Right atrium auricular region (tissue), 2 donors: ENCODE results near the gene CUEDC1. TPM values are rescaled to one million over a fixed set of nuclear protein-coding genes. Genes with fewer than 3 reads are reported as not detected.

Experiments used
- DNase-seq: peaks from one replicate; pipeline ENCODE4 v3.0.0-alpha.2; 2019; ENCODE audit warnings: low spot score
- H3K27ac ChIP-seq, 2 donors: fragments of 200-600 bp; sonication (generic); 1 replicate in 1 of 2; 2 replicates in 1 of 2; pipeline ENCODE4 v1.5.1; 2016 to 2019
- H3K27me3 ChIP-seq, 2 donors: fragments of 200-600 bp; sonication (generic); one replicate each; pipeline versions ENCODE4 v1.5.1 to v1.6.0; 2017 to 2019
- H3K36me3 ChIP-seq: fragments of 200-600 bp; sonication (generic); one replicate; pipeline ENCODE4 v1.5.1; 2016
- H3K4me1 ChIP-seq, 2 donors: fragments of 200-600 bp; sonication (generic); one replicate each; pipeline versions ENCODE4 v1.5.1 to v1.6.0; 2017 to 2019
- H3K4me3 ChIP-seq, 2 donors: fragments of 200-600 bp; sonication (generic); 1 replicate in 1 of 2; 2 replicates in 1 of 2; pipeline ENCODE4 v1.5.1; 2017 to 2019; ENCODE audit warnings: mild to moderate bottlenecking in 1 of 2, moderate library complexity in 1 of 2
- H3K9me3 ChIP-seq, 2 donors: fragments of 200-600 bp; sonication (generic); one replicate each; pipeline ENCODE4 v1.5.1; 2019
- total RNA-seq, 2 donors: library from RNA; depleted of rRNA; stranded (reverse); fragments of >200 nt; gene quantifications; one replicate each; pipeline ENCODE4 v1.1.0, GENCODE V29; 2016
- TF ChIP-seq, protein P1 (sequence below), 2 donors: fragments of 200-600 bp; sonication (generic); IDR thresholded peaks; one replicate each; pipeline ENCODE4 v1.5.1; 2019; ENCODE audit warnings: antibody characterized with exemption in 2 of 2

Gene CUEDC1
- total RNA-seq, 2 donors from 2014 or later, result 32.5 to 33.3 TPM

DNA sequence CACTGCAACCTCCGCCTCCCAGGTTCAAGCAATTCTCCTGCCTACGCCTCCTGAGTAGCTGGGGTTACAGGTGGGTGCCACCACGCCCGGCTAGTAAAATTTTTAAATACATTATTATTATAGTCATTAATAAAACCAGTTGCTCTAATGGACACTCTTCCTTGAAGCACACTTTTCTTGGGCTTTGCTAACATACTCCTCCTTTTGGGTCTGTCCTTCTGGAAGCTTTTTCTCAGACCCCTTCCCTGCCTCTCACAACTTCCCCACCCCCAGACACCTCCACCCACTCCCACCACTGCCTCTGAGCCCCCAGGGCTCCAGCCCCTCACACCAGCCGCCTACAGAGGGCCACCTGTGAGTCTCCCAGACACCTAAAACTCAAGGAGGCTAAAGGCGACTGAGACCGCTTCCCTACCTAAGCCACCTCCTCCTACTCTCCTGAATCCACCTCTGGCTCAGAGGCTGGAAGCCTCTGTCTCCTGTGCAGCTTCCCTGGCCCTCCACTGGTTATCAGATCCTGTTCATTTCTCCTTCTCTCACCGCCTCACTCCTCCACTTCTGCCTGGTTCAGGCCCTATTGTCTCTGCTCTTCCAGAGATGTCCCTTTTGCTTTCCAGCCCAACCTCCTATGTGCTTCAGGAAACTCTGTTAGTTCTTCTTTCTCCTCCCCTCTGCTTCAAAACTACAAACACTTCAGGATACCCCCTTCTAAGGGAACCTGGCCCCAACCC lies 2.1 kb upstream of the CUEDC1 start:
- Histone ChIP-seq H3K9me3 (no peaks in the 10 kb centered on the region), H3K4me1 (peaks cover 0 to 31% of the 10 kb centered on the region in 2 donors), H3K27ac (no peak overlapping the region), H3K36me3 (no peaks in the 10 kb centered on the region), H3K4me3 (no peak overlapping the region), H3K27me3 (no peaks in the 10 kb centered on the region)
- peak; percentile 42 for DNase-seq
- TF ChIP-seq, protein P1, sequence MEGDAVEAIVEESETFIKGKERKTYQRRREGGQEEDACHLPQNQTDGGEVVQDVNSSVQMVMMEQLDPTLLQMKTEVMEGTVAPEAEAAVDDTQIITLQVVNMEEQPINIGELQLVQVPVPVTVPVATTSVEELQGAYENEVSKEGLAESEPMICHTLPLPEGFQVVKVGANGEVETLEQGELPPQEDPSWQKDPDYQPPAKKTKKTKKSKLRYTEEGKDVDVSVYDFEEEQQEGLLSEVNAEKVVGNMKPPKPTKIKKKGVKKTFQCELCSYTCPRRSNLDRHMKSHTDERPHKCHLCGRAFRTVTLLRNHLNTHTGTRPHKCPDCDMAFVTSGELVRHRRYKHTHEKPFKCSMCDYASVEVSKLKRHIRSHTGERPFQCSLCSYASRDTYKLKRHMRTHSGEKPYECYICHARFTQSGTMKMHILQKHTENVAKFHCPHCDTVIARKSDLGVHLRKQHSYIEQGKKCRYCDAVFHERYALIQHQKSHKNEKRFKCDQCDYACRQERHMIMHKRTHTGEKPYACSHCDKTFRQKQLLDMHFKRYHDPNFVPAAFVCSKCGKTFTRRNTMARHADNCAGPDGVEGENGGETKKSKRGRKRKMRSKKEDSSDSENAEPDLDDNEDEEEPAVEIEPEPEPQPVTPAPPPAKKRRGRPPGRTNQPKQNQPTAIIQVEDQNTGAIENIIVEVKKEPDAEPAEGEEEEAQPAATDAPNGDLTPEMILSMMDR (IDR thresholded peaks at IDR 0.05), result no peak

DNA sequence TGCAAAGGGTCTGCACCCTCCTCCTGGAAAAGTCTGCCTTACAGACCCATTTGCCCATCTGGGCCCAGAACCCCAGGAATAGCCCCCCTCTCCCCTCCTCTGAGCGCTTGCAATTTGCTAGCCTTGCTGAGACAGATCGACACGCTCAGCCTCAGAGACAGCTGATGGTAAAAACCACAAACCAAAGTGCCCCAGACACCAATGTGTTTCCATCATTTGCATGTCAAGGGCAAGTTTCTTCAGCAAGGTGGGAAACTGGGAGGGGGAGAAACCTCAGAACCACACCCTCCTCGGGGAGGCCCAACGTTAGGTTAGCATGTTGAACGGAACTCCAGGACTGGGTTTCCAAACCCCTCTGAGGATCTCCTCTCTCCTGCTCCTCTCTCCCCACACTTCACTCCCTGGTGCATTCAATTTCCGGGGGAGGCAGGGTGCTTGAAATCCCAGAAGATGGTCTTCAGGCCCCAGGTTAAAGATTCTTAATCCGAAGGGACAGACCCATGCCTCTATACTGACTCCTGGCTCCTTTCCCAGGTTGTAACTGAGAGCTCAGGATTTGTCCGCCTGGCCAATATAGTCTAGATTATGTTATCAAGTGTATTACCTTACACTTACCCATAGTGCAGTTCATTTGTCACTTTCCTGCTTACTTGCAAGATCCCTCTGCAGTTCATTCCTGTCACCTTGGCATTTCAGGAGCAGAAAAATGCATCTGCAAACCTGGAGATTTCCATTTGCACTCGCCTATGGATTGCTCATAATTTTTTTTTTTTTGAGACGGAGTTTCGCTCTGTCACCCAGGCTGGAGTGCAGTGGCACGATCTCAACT lies 1.3 kb upstream of the CUEDC1 start:
- TF ChIP-seq, protein P1 (IDR thresholded peaks at IDR 0.05), result no peak
- Histone ChIP-seq H3K9me3 (no peaks in the 10 kb centered on the region), H3K4me3 (no peak overlapping the region), H3K27ac (peak overlapping the region in 1 of 2 donors; percentile 94), H3K4me1 (peaks cover 0 to 39% of the 10 kb centered on the region in 2 donors), H3K27me3 (no peaks in the 10 kb centered on the region), H3K36me3 (no peaks in the 10 kb centered on the region)
- DNase-seq, result no peak

DNA sequence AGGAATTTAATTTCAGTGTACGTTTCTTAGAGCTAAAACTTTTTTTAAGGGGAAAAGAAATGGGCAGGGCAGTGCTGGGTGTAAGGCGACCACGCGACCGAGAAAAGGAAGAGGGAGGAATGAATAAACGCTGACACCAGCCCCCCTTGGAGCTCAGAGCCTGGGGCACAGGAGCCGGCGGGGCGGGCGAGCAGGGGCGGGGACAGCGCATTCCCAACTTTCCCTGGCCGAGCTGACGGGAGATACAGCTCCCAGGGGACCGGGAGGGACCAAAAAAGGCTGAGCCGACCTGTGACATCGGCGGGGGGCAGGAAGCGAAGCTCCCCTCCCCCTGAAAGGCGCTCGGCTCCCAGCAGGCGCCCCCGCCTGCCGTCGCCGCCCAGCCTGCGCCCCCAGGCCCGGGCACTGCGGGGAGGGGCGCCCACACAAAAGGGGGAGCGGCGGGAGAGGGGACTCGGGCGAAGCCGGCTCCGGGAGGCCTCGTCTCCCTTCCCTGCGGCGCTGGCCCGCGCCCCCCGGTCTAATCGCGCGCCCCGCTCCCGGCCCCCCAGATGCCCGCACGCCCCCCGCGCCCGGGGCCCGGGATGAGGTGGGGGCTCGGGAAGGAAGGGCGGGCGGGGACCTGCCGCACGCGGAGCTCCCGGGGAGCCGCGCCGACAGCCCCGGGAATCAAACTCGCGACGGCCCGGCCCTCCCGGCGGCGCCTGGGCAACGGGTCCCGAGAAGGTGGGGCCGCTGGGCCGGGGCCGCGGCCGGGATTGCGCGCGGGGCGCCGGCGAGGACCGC lies 622 bp downstream of the CUEDC1 start:
- Histone ChIP-seq H3K27ac (peak overlapping the region; percentile 94 to 99), H3K4me1 (peaks cover 0 to 58% of the 10 kb centered on the region in 2 donors), H3K4me3 (peak overlapping the region; percentile 65 to 93), H3K36me3 (no peaks in the 10 kb centered on the region), H3K9me3 (no peaks in the 10 kb centered on the region), H3K27me3 (no peaks in the 10 kb centered on the region)
- DNase-seq, result peak; percentile 85
- TF ChIP-seq, protein P1 (IDR thresholded peaks at IDR 0.05), result no peak

DNA sequence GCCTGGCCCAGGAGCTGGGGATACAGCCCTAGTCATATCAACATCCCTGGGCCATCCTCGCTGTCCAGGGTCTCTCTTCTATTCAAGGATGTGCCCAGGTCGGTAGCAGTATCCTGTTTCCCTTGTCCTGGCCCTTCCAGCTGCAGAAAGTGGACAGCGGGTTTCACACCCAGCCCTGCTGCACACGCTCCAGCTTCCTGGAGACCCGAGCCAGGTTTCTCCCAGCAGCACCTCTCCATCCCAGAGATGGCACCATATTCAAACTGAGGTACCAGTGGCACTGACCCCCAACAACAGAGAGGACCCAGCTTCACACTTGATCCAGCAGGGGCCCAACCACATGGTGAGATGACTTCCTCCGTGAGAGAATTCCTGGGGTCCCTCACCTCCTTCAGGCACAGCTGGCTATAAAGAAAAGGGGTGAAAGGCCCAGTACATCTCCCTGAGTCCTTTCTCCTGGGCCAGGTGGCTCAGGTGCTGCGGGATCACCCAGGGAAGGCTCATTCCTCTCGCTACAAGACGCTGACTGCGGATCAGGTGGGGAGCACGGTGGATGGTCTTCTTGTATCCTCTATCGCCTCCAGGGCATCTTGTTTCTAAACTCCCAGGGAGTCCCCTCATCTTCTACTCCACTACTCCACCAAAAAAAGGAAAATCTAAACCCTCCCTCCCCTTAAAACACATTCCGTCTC lies 1.4 kb downstream of the CUEDC1 start:
- H3K27me3 ChIP-seq, result no peaks in the 10 kb centered on the region
- no peaks in the 10 kb centered on the region for H3K36me3 ChIP-seq
- H3K9me3 ChIP-seq, result no peaks in the 10 kb centered on the region
- H3K4me1 ChIP-seq, result peaks cover 0 to 66% of the 10 kb centered on the region in 2 donors
- TF ChIP-seq, protein P1 (IDR thresholded peaks at IDR 0.05), result no peak
- H3K4me3 ChIP-seq, result peak overlapping the region; percentile 65 to 93
- H3K27ac ChIP-seq, result peak overlapping the region; percentile 94 to 99
- DNase-seq, result no peak

DNA sequence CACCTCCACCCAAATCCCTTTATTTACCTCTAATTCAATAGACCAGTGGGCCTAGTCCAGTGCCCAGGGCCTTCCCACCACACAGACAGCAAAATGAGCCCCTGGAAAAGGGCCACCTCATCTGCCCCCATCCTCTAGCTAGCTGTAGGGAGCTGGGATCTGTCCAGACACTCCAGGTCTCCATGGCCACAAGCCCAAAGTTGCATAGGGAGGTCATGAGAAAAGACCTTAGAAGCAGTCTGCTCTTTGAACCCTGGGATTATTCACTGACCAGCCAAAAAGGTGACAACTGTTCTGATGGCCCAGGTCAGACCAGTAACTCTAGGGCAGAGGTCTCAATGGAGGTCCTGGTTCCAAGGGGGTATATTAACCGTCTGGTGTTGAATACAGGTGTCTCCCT lies 2.0 kb downstream of the CUEDC1 start:
- Histone ChIP-seq H3K36me3 (no peaks in the 10 kb centered on the region), H3K27ac (peak overlapping the region; percentile 94 to 99), H3K4me1 (peaks cover 0 to 72% of the 10 kb centered on the region in 2 donors), H3K9me3 (no peaks in the 10 kb centered on the region), H3K4me3 (no peak overlapping the region), H3K27me3 (no peaks in the 10 kb centered on the region)
- no peak for DNase-seq
- TF ChIP-seq, protein P1 (IDR thresholded peaks at IDR 0.05), result no peak
